CD14-positive monocyte (primary cell): ENCODE measurements around the gene HMGN1. TPM values are rescaled to one million over a fixed set of nuclear protein-coding genes. Genes with fewer than 3 reads are reported as not detected.
A peak's percentile ranks its signal among the peaks of the same experiment; 100 is the strongest.
"Not testable (repeated sequence)": the region's sequence is repeated elsewhere in the genome, so short reads cannot be mapped to it uniquely, and the experiment has no call there.

Source experiments
- DNase-seq, 3 donors: peaks; one replicate each; pipeline ENCODE4 v3.0.0-alpha.2; 2011 to 2022
- H2AFZ ChIP-seq: 2 replicates; pipeline ENCODE4 v1.6.0; 2012; ENCODE audit warnings: mild to moderate bottlenecking, low read depth, low read length, inconsistent platforms; ENCODE audit not compliant: insufficient read depth, poor library complexity, severe bottlenecking
- H3K27ac ChIP-seq, 2 donors: 1 replicate in 1 of 2; 2 replicates in 1 of 2; pipeline ENCODE4 v1.5.1; 2012 to 2013; ENCODE audit warnings: low read length in 2 of 2, control low read depth in 1 of 2, inconsistent platforms in 1 of 2, low read depth in 1 of 2, mild to moderate bottlenecking in 1 of 2
- H3K27me3 ChIP-seq, 2 donors: one replicate each; pipeline versions ENCODE4 v1.6.0 to v1.6.1; 2011 to 2013; ENCODE audit warnings: low read length in 2 of 2; ENCODE audit not compliant: control insufficient read depth in 2 of 2, insufficient read depth in 2 of 2
- H3K36me3 ChIP-seq, 2 donors: replicated peaks in 1 of 2; 1 replicate in 1 of 2; 2 replicates in 1 of 2; pipeline versions ENCODE4 v1.5.1 to v1.6.1; 2012 to 2013; ENCODE audit warnings: low read length in 2 of 2, control low read depth in 1 of 2, inconsistent platforms in 1 of 2, mild to moderate bottlenecking in 1 of 2; ENCODE audit not compliant: insufficient read depth in 2 of 2, control insufficient read depth in 1 of 2
- H3K4me1 ChIP-seq, 2 donors: 1 replicate in 1 of 2; 2 replicates in 1 of 2; pipeline versions ENCODE4 v1.5.1 to v1.6.1; 2012 to 2013; ENCODE audit warnings: low read length in 2 of 2, control low read depth in 1 of 2, inconsistent platforms in 1 of 2, mild to moderate bottlenecking in 1 of 2, moderate library complexity in 1 of 2; ENCODE audit not compliant: insufficient read depth in 2 of 2, control insufficient read depth in 1 of 2
- H3K4me2 ChIP-seq: replicated peaks from 2 replicates; pipeline ENCODE3; 2012; ENCODE audit warnings: low read length, moderate library complexity, mild to moderate bottlenecking; ENCODE audit not compliant: poor library complexity, severe bottlenecking; ENCODE audit errors: extremely low read depth
- H3K4me3 ChIP-seq, 3 experiments: fragments of 200-600 bp in 1 of 3; sonication (generic) in 1 of 3; replicated peaks in 1 of 3; 1 replicate in 2 of 3; 2 replicates in 1 of 3; pipeline ENCODE4 v1.5.1; 2011 to 2013; ENCODE audit warnings: low read length in 3 of 3, mild to moderate bottlenecking in 3 of 3, control low read depth in 2 of 3, low read depth in 2 of 3, inconsistent platforms in 1 of 3, moderate library complexity in 1 of 3
- H3K79me2 ChIP-seq: 2 replicates; pipeline ENCODE4 v1.6.0; 2012; ENCODE audit warnings: mild to moderate bottlenecking, control low read depth, inconsistent platforms, low read length, moderate library complexity; ENCODE audit not compliant: insufficient read depth
- H3K9ac ChIP-seq: 2 replicates; pipeline ENCODE4 v1.6.0; 2017; ENCODE audit warnings: low read length, mild to moderate bottlenecking; ENCODE audit not compliant: insufficient read depth, poor library complexity, severe bottlenecking
- H3K9me3 ChIP-seq, 2 donors: replicated peaks in 1 of 2; 1 replicate in 1 of 2; 2 replicates in 1 of 2; pipeline versions ENCODE4 v1.5.1 to v1.6.1; 2012 to 2013; ENCODE audit warnings: low read length in 2 of 2, control low read depth in 1 of 2; ENCODE audit not compliant: control insufficient read depth in 1 of 2, insufficient read depth in 1 of 2
- H4K20me1 ChIP-seq: 2 replicates; pipeline ENCODE4 v1.6.0; 2012; ENCODE audit warnings: mild to moderate bottlenecking, low read length, control low read depth, moderate library complexity; ENCODE audit not compliant: insufficient read depth
- H3K27ac Mint-ChIP-seq, 7 donors: one replicate each; pipeline ENCODE4 v1.8.0; 2020; ENCODE audit warnings: mild to moderate bottlenecking in 7 of 7, mixed read lengths in 7 of 7, moderate library complexity in 6 of 7, inconsistent platforms in 2 of 7
- H3K27me3 Mint-ChIP-seq, 3 donors: one replicate each; pipeline ENCODE4 v1.8.0; 2021 to 2022; ENCODE audit warnings: low read depth in 3 of 3, mild to moderate bottlenecking in 3 of 3, mixed read lengths in 3 of 3, moderate library complexity in 3 of 3, inconsistent platforms in 1 of 3
- H3K36me3 Mint-ChIP-seq, 2 donors: one replicate each; pipeline ENCODE4 v1.8.0; 2020; ENCODE audit warnings: mixed read lengths in 2 of 2, inconsistent platforms in 1 of 2, mild to moderate bottlenecking in 1 of 2
- H3K4me1 Mint-ChIP-seq: one replicate; pipeline ENCODE4 v1.8.0; 2020; ENCODE audit warnings: mild to moderate bottlenecking, mixed read lengths
- H3K4me3 Mint-ChIP-seq, 2 donors: one replicate each; pipeline ENCODE4 v1.8.0; 2020; ENCODE audit warnings: mild to moderate bottlenecking in 2 of 2, mixed read lengths in 2 of 2, moderate library complexity in 1 of 2
- H3K9me3 Mint-ChIP-seq, 7 donors: one replicate each; pipeline ENCODE4 v1.8.0; 2020 to 2022; ENCODE audit warnings: mixed read lengths in 7 of 7, mild to moderate bottlenecking in 6 of 7, moderate library complexity in 6 of 7, inconsistent platforms in 2 of 7
- WGBS: methylation state at CpG from one replicate; pipeline ENCODE4 v1.1.5; 2013; ENCODE audit warnings: missing lambda C conversion rate; ENCODE audit not compliant: insufficient coverage; 5-methylcytosine and 5-hydroxymethylcytosine counted together
- intact Hi-C, 2 donors: fragments of 100-400 bp; cut with micrococcal nuclease; formaldehyde crosslinking; loops; one replicate each; pipeline versions ENCODE4 v1.15.0 to v1.15.1; 2023
- polyA plus RNA-seq, 3 donors: library from polyadenylated mRNA; depleted of rRNA in 1 of 3; unstranded in 2 of 3; stranded (reverse) in 1 of 3; fragments of 300-500 nt in 2 of 3; fragments of >200 nt in 1 of 3; fragmentation: Illumina TruSeq in 2 of 3; gene quantifications; 1 replicate in 2 of 3; 2 replicates in 1 of 3; pipeline ENCODE4 v1.2.3, GENCODE V29; 2012 to 2021
- TF ChIP-seq, protein P1 (sequence below): fragments of 200-600 bp; IDR thresholded peaks from one replicate; pipeline ENCODE4 v1.8.0; 2022; ENCODE audit warnings: antibody characterized with exemption, mild to moderate bottlenecking

HMGN1 gene
- polyA plus RNA-seq, 3 donors, result 59.8 to 74.7 (median 72.7) TPM

DNA sequence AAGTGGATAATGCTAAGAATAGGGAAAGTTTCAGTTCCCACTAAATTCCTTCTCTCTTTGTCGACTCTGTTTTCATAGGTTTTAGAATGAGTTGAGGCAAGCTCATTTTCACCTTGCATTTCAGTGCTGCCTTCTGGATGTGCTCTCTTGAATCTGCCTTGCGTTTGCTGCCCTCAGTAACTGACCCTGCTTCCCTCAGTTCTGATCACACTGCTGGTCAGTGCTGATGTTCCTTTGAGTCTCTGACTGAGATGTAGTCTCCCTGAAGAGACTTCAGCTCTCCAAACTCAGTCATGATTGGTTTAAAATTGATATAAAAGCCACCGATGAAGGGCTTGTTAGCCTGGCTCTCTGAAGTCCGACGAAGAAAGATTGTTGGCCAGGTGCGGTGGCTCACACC, 25.2 kb upstream of the HMGN1 start:
- Histone ChIP-seq H3K4me2 (peak overlapping the region; percentile 22), H3K9me3 (no peaks in the 10 kb centered on the region), H3K36me3 (no peaks in the 10 kb centered on the region), H3K9ac (no peak overlapping the region), H3K4me3 (no peak overlapping the region), H2AFZ (peak overlapping the region; percentile 39), H3K27ac (no peak overlapping the region), H3K79me2 (no peaks in the 10 kb centered on the region), H3K4me1 (peaks cover 30 to 39% of the 10 kb centered on the region in 2 donors), H3K27me3 (no peaks in the 10 kb centered on the region), H4K20me1 (no peaks in the 10 kb centered on the region)
- intact Hi-C loops, result no loop called here
- no peaks in the 10 kb centered on the region for H3K36me3 Mint-ChIP-seq
- DNase-seq, result no peak
- peak overlapping the region in 1 of 7 donors; percentile 12 for H3K27ac Mint-ChIP-seq
- H3K4me3 Mint-ChIP-seq, result peak overlapping the region; percentile 32
- H3K4me1 Mint-ChIP-seq, result peaks cover 33% of the 10 kb centered on the region
- TF ChIP-seq, protein P1, sequence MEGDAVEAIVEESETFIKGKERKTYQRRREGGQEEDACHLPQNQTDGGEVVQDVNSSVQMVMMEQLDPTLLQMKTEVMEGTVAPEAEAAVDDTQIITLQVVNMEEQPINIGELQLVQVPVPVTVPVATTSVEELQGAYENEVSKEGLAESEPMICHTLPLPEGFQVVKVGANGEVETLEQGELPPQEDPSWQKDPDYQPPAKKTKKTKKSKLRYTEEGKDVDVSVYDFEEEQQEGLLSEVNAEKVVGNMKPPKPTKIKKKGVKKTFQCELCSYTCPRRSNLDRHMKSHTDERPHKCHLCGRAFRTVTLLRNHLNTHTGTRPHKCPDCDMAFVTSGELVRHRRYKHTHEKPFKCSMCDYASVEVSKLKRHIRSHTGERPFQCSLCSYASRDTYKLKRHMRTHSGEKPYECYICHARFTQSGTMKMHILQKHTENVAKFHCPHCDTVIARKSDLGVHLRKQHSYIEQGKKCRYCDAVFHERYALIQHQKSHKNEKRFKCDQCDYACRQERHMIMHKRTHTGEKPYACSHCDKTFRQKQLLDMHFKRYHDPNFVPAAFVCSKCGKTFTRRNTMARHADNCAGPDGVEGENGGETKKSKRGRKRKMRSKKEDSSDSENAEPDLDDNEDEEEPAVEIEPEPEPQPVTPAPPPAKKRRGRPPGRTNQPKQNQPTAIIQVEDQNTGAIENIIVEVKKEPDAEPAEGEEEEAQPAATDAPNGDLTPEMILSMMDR, result no peak
- 89% methylated on average over 3 of the region's 6 CpGs for WGBS
- H3K9me3 Mint-ChIP-seq, result no peaks in the 10 kb centered on the region
- H3K27me3 Mint-ChIP-seq, result peaks cover 0 to 4% (median 2%) of the 10 kb centered on the region in 3 donors

DNA sequence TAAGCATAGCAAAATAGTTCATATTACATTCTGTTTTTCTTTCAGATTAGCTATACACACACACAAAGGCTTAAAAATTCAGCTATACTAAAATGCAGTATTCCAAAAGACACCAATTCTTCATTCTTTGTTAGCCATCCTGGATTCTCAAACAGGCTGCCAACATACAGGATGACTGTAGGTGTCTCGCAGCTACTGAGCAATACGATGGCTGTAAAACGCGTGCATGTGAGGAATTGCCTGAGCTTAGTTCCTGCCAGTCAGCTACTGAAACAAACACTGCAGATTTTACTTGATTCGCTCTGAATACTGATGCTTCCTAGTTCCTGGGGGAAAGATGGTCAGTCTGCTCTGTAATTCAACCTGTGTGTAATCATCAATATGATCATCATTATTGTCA, 24.7 kb upstream of the HMGN1 start:
- peak in 2 of 3 donors; percentile 46 to 50 for DNase-seq
- Mint-ChIP-seq H3K27ac (peak overlapping the region in 1 of 7 donors; percentile 12), H3K4me3 (peak overlapping the region; percentile 32), H3K9me3 (no peaks in the 10 kb centered on the region), H3K4me1 (peaks cover 33% of the 10 kb centered on the region), H3K27me3 (peaks cover 0 to 4% (median 2%) of the 10 kb centered on the region in 3 donors), H3K36me3 (no peaks in the 10 kb centered on the region)
- Histone ChIP-seq H3K27ac (no peak overlapping the region), H3K79me2 (no peaks in the 10 kb centered on the region), H4K20me1 (no peaks in the 10 kb centered on the region), H3K36me3 (no peaks in the 10 kb centered on the region), H3K9ac (no peak overlapping the region), H3K4me1 (peaks cover 30 to 39% of the 10 kb centered on the region in 2 donors), H3K4me2 (peak overlapping the region; percentile 22), H3K4me3 (no peak overlapping the region), H2AFZ (peak overlapping the region; percentile 39), H3K9me3 (no peaks in the 10 kb centered on the region), H3K27me3 (no peaks in the 10 kb centered on the region)
- 0% methylated on average over 4 of the region's 5 CpGs for WGBS
- TF ChIP-seq, protein P1, result peak; percentile 24
- intact Hi-C loops, result no loop called here

DNA sequence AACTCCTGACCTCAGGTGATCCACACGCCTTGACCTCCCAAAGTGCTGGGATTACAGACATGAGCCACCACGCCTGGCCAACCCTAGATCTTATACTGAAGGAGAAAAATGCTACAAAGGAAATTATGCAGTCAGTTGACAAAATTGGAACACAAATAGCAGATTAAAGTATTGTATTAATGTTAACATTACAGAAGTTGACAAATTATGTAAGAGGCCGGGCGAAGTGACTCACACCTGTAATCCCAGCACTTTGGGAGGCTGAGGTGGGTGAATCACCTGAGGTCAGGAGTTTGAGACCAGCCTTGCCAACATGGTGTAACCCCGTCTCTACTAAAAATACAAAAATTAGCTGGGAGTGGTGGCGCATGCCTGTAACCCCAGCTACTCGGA, 21.0 kb upstream of the HMGN1 start:
- H3K79me2 ChIP-seq, H4K20me1 ChIP-seq, H3K27me3 ChIP-seq, H3K36me3 Mint-ChIP-seq, H2AFZ ChIP-seq, H3K27me3 Mint-ChIP-seq, intact Hi-C loops, H3K9me3 ChIP-seq, H3K9me3 Mint-ChIP-seq, H3K36me3 ChIP-seq: not testable (repeated sequence)
- Histone ChIP-seq H3K9ac (peak overlapping the region; percentile 8), H3K27ac (peak overlapping the region; percentile 59 to 73), H3K4me3 (peak overlapping the region in 1 of 3 experiments; percentile 36), H3K4me2 (peak overlapping the region; percentile 57), H3K4me1 (peaks cover 30 to 39% of the 10 kb centered on the region in 2 donors)
- WGBS, result 0% methylated on average over 2 of the region's 7 CpGs
- DNase-seq, result peak in 2 of 3 donors; percentile 46 to 62
- peaks cover 30% of the 10 kb centered on the region for H3K4me1 Mint-ChIP-seq
- H3K4me3 Mint-ChIP-seq, result peak overlapping the region in 1 of 2 donors; percentile 80
- H3K27ac Mint-ChIP-seq, result peak overlapping the region; percentile 87 to 98 (median 92)
